HCT116 (cell line): ENCODE results near the gene PROSER3. TPM values are rescaled to one million over a fixed set of nuclear protein-coding genes. Genes with fewer than 3 reads are reported as not detected.

Experiments used
- ATAC-seq: fragments of 200-7000 bp; cut with Tn5 transposase; 2 replicates; pipeline ENCODE4 v1.9.1; 2020; ENCODE audit warnings: mild to moderate bottlenecking, moderate library complexity
- BruUV-seq: library from RNA; stranded (reverse); fragments of 400-500 nt; replicated peaks from 2 replicates; lab custom pipeline; 2021; lab: Mats Ljungman, UMichigan
- CTCF ChIA-PET: fragments of 300-600 bp; sonication (Branson Sonifier 250); formaldehyde crosslinking; loops from one replicate; lab custom pipeline; 2021; ENCODE audit warnings: antibody characterized with exemption; lab: Charles Lee
- POLR2A ChIA-PET: fragments of 300-600, 350-600 bp; sonication (Branson Sonifier 250); formaldehyde crosslinking; loops from one replicate; lab custom pipeline; 2021; ENCODE audit warnings: antibody characterized with exemption; lab: Charles Lee
- RAD21 ChIA-PET, 2 experiments: fragments of 300-600 bp; sonication (Branson Sonifier 250); formaldehyde crosslinking; loops; one replicate each; lab custom pipeline; 2023; ENCODE audit warnings: low total read pairs in 2 of 2; ENCODE audit not compliant: uncharacterized antibody in 2 of 2, unreplicated experiment in 2 of 2, low non-redundant PET in 1 of 2; lab: Charles Lee
- DNase-seq: peaks from one replicate; pipeline ENCODE4 v3.0.0-alpha.2; 2010; ENCODE audit warnings: low read depth, low spot score
- H2AFZ ChIP-seq: fragments of 200-600 bp; shearing (Covaris generic), sonication (generic); 2 replicates; pipeline ENCODE4 v1.6.1; 2017; ENCODE audit warnings: low read depth, mixed run types, mixed read lengths, antibody characterized with exemption, low read length; ENCODE audit not compliant: poor library complexity, severe bottlenecking
- H3K27ac ChIP-seq: 2 replicates; pipeline ENCODE4 v1.5.1; 2012; ENCODE audit warnings: low read depth, low read length
- H3K27me3 ChIP-seq: fragments of 200-600 bp; sonication (generic); 2 replicates; pipeline ENCODE4 v1.6.1; 2016; ENCODE audit warnings: mixed run types, low read length, mixed read lengths; ENCODE audit not compliant: insufficient read depth
- H3K36me3 ChIP-seq, 2 experiments: fragments of 200-500 bp in 1 of 2; fragments of 200-600 bp in 1 of 2; sonication (Bioruptor generic) in 1 of 2; sonication (generic) in 1 of 2; 2 replicates each; pipeline versions ENCODE4 v1.5.1 to v1.6.1; 2014 to 2016; ENCODE audit warnings: low read length in 2 of 2, inconsistent platforms in 1 of 2, mixed read lengths in 1 of 2, mixed run types in 1 of 2; ENCODE audit not compliant: insufficient read depth in 2 of 2, control insufficient read depth in 1 of 2
- H3K4me1 ChIP-seq, 2 experiments: fragments of 200-600 bp in 1 of 2; sonication (generic) in 1 of 2; 2 replicates each; pipeline versions ENCODE4 v1.5.1 to v1.6.1; 2012 to 2017; ENCODE audit warnings: low read length in 2 of 2, inconsistent platforms in 1 of 2, mild to moderate bottlenecking in 1 of 2, mixed read lengths in 1 of 2, mixed run types in 1 of 2, moderate library complexity in 1 of 2; ENCODE audit not compliant: insufficient read depth in 2 of 2, control insufficient read depth in 1 of 2
- H3K4me2 ChIP-seq: fragments of 200-600 bp; sonication (generic); 2 replicates; pipeline ENCODE4 v1.6.1; 2017; ENCODE audit warnings: mixed run types, low read length, mixed read lengths
- H3K4me3 ChIP-seq, 2 experiments: fragments of 200-600 bp in 1 of 2; sonication (generic) in 1 of 2; replicated peaks in 1 of 2; 2 replicates each; pipeline ENCODE4 v1.5.1; 2011 to 2016; ENCODE audit warnings: low read length in 2 of 2, control low read depth in 1 of 2, low read depth in 1 of 2, mild to moderate bottlenecking in 1 of 2, mixed read lengths in 1 of 2, mixed run types in 1 of 2
- H3K79me2 ChIP-seq: fragments of 200-600 bp; sonication (generic); 2 replicates; pipeline ENCODE4 v1.6.1; 2017; ENCODE audit warnings: mild to moderate bottlenecking, mixed run types, low read length, moderate library complexity, mixed read lengths; ENCODE audit not compliant: insufficient read depth
- H3K9ac ChIP-seq: fragments of 200-600 bp; sonication (generic); 2 replicates; pipeline ENCODE4 v1.6.1; 2016; ENCODE audit warnings: low read length, mixed read lengths
- H3K9me2 ChIP-seq: fragments of 200-600 bp; sonication (generic), shearing (Covaris generic); 2 replicates; pipeline ENCODE4 v1.6.1; 2017; ENCODE audit warnings: mixed run types, mild to moderate bottlenecking, moderate library complexity; ENCODE audit not compliant: insufficient read depth
- H3K9me3 ChIP-seq, 2 experiments: fragments of 200-500 bp in 1 of 2; fragments of 200-600 bp in 1 of 2; sonication (Bioruptor generic) in 1 of 2; sonication (generic) in 1 of 2; 2 replicates each; pipeline ENCODE4 v1.6.1; 2014 to 2017; ENCODE audit warnings: low read length in 2 of 2, mixed read lengths in 2 of 2, inconsistent platforms in 1 of 2, low read depth in 1 of 2, mild to moderate bottlenecking in 1 of 2, mixed run types in 1 of 2, moderate library complexity in 1 of 2; ENCODE audit not compliant: control insufficient read depth in 1 of 2, insufficient read depth in 1 of 2
- H4K20me1 ChIP-seq: fragments of 200-600 bp; sonication (generic), shearing (Covaris generic); 2 replicates; pipeline ENCODE4 v1.6.1; 2017; ENCODE audit warnings: mixed run types, mild to moderate bottlenecking, moderate library complexity; ENCODE audit not compliant: insufficient read depth
- ATF3 ChIP-seq: IDR thresholded peaks from 2 replicates; pipeline ENCODE4 v1.6.1; 2012
- CEBPB ChIP-seq: IDR thresholded peaks from 2 replicates; pipeline ENCODE4 v1.6.1; 2012; ENCODE audit warnings: low read depth
- CTCF ChIP-seq, 3 experiments: fragments of 200-600 bp in 1 of 3; sonication (generic) in 1 of 3; IDR thresholded peaks in 2 of 3; conservative IDR thresholded peaks in 1 of 3; 2 replicates each; pipeline ENCODE4 v1.5.1; 2012 to 2017; ENCODE audit warnings: low read depth in 2 of 3, low read length in 2 of 3, antibody characterized with exemption in 1 of 3, borderline replicate concordance in 1 of 3, control low read depth in 1 of 3, mild to moderate bottlenecking in 1 of 3, mixed read lengths in 1 of 3, mixed run types in 1 of 3, moderate library complexity in 1 of 3; ENCODE audit not compliant: insufficient read depth in 1 of 3
- EGR1 ChIP-seq: IDR thresholded peaks from 2 replicates; pipeline ENCODE4 v1.6.1; 2012; ENCODE audit warnings: low read depth
- ELF1 ChIP-seq: IDR thresholded peaks from 2 replicates; pipeline ENCODE4 v1.6.1; 2012; ENCODE audit warnings: low read depth, borderline replicate concordance
- EZH2 ChIP-seq: fragments of 200-600 bp; sonication (generic); IDR thresholded peaks from 2 replicates; pipeline ENCODE4 v1.6.1; 2017; ENCODE audit warnings: antibody characterized with exemption, mixed run types
- EZH2phosphoT487 ChIP-seq: fragments of 200-600 bp; IDR thresholded peaks from 2 replicates; pipeline ENCODE4 v1.6.1; 2018; ENCODE audit warnings: antibody characterized with exemption, borderline replicate concordance
- FOSL1 ChIP-seq: IDR thresholded peaks from 2 replicates; pipeline ENCODE4 v1.6.1; 2012; ENCODE audit warnings: low read depth
- POLR2A ChIP-seq: IDR thresholded peaks from 2 replicates; pipeline ENCODE4 v1.7.0; 2011; ENCODE audit warnings: borderline replicate concordance; ENCODE audit not compliant: insufficient read depth, insufficient read length; ENCODE audit errors: extremely low read depth
- POLR2AphosphoS5 ChIP-seq: IDR thresholded peaks from 2 replicates; pipeline ENCODE4 v1.6.1; 2011; ENCODE audit warnings: mild to moderate bottlenecking, low read depth, low read length, moderate library complexity
- RAD21 ChIP-seq: IDR thresholded peaks from 2 replicates; pipeline ENCODE4 v1.6.1; 2012; ENCODE audit warnings: low read depth, mild to moderate bottlenecking
- REST ChIP-seq: IDR thresholded peaks from 2 replicates; pipeline ENCODE4 v1.6.1; 2012; ENCODE audit warnings: low read depth
- SIN3A ChIP-seq: IDR thresholded peaks from 2 replicates; pipeline ENCODE4 v1.6.1; 2012; ENCODE audit warnings: low read depth
- ZBTB33 ChIP-seq: IDR thresholded peaks from 2 replicates; pipeline ENCODE4 v1.6.1; 2011; ENCODE audit warnings: mild to moderate bottlenecking, low read length, moderate library complexity; ENCODE audit not compliant: insufficient replicate concordance; ENCODE audit errors: extremely low read depth
- ZNF274 ChIP-seq: fragments of 200-500 bp; sonication (Bioruptor generic); IDR thresholded peaks from 2 replicates; pipeline ENCODE4 v1.6.1; 2014; ENCODE audit warnings: mild to moderate bottlenecking, low read depth, low read length, inconsistent platforms
- intact Hi-C: fragments of 100-400 bp; cut with micrococcal nuclease; formaldehyde crosslinking; loops from 2 replicates; pipeline ENCODE4 v1.10.0; 2022
- total RNA-seq: library from RNA; stranded (reverse); gene quantifications from one replicate; pipeline ENCODE4 v1.2.1, GENCODE V29; 2021; ENCODE audit not compliant: unreplicated experiment

The PROSER3 gene
- total RNA-seq, 1 experiment from 2014 or later, result 42.5 TPM

- Histone ChIP-seq H3K4me3 (no peak overlapping the region), H3K4me1 (peaks cover 0 to 5% of the 10 kb centered on the region in 2 experiments; a peak in 2 of 4 replicates), H3K27me3 (no peaks in the 10 kb centered on the region), H2AFZ (no peak overlapping the region), H3K9ac (no peak overlapping the region), H3K9me3 (no peaks in the 10 kb centered on the region), H3K79me2 (no peaks in the 10 kb centered on the region), H3K36me3 (no peaks in the 10 kb centered on the region), H4K20me1 (no peaks in the 10 kb centered on the region), H3K4me2 (no peak overlapping the region), H3K27ac (no peak overlapping the region), H3K9me2 (no peaks in the 10 kb centered on the region)
- POLR2A ChIA-PET, result no interaction called here
- RAD21 ChIA-PET, result no interaction called here
- intact Hi-C loops, result no loop called here
- no peak for DNase-seq
- BruUV-seq, result no TSS peak
- no peak for TF ChIP-seq FOSL1
- no peak for TF ChIP-seq POLR2A
- TF ChIP-seq ZBTB33, result no peak
- no peak for TF ChIP-seq EGR1
- TF ChIP-seq POLR2AphosphoS5, result no peak
- TF ChIP-seq ELF1, result no peak
- TF ChIP-seq EZH2, result no peak
- no peak for TF ChIP-seq EZH2phosphoT487
- TF ChIP-seq CEBPB, result no peak
- no peak for TF ChIP-seq CTCF (IDR thresholded peaks at IDR 0.05 in 2 of 3, conservative IDR thresholded peaks at IDR 0.05 in 1 of 3; ENCODE audit: borderline replicate concordance in 1 of 3, insufficient read depth in 1 of 3, low read depth in 2 of 3, low read length in 2 of 3)
- no peak for TF ChIP-seq ZNF274
- no peak for TF ChIP-seq SIN3A
- TF ChIP-seq ATF3, result no peak
- no peak for TF ChIP-seq REST
- TF ChIP-seq RAD21, result no peak
- CTCF ChIA-PET, result no interaction called here
- ATAC-seq, result no peak
These were observed 38.9 kb downstream of the PROSER3 start for GRCh38 chr19:35796645-35797542.
